Caco-2 (cell line): Measurements from ENCODE around the gene DOCK4. TPM values are rescaled to one million over a fixed set of nuclear protein-coding genes. Genes with fewer than 3 reads are reported as not detected.
A peak's percentile ranks its signal among the peaks of the same experiment; 100 is the strongest.

Experiments used
- BruUV-seq: library from RNA; stranded (reverse); fragments of 400-500 nt; replicated peaks from 2 replicates; lab custom pipeline; 2021; lab: Mats Ljungman, UMichigan
- CTCF ChIA-PET: fragments of 300-600 bp; sonication (Branson Sonifier 250); formaldehyde crosslinking; loops from one replicate; lab custom pipeline; 2022; ENCODE audit warnings: antibody characterized with exemption; lab: Charles Lee
- POLR2A ChIA-PET: fragments of 300-600 bp; sonication (Branson Sonifier 250); formaldehyde crosslinking; loops from one replicate; lab custom pipeline; 2022; ENCODE audit warnings: antibody characterized with exemption; lab: Charles Lee
- DNase-seq, 2 experiments: peaks; one replicate each; pipeline versions ENCODE4 v3.0.0 to v3.0.0-alpha.2; 2020 to 2022
- H3K27me3 ChIP-seq: replicated peaks from 2 replicates; pipeline ENCODE4 v1.6.0; 2011; ENCODE audit warnings: low read length; ENCODE audit not compliant: control insufficient read depth, insufficient read depth
- H3K36me3 ChIP-seq: 2 replicates; pipeline ENCODE4 v1.5.1; 2011; ENCODE audit warnings: low read length; ENCODE audit not compliant: control insufficient read depth, insufficient read depth
- H3K4me1 ChIP-seq: fragments of 250-450 bp; sonication (Bioruptor Pico); 2 replicates; pipeline ENCODE4 v1.5.1; 2020; ENCODE audit warnings: mild to moderate bottlenecking
- H3K4me3 ChIP-seq: 2 replicates; pipeline ENCODE4 v1.5.1; 2011; ENCODE audit warnings: low read depth, mild to moderate bottlenecking, control low read depth, low read length
- H3K9me3 ChIP-seq: fragments of 250-450 bp; sonication (Bioruptor Pico); 2 replicates; pipeline ENCODE4 v1.5.1; 2020; ENCODE audit warnings: mild to moderate bottlenecking, moderate library complexity
- H3K27ac Mint-ChIP-seq: one replicate; pipeline ENCODE4 v1.8.0; 2022; ENCODE audit warnings: mixed read lengths; ENCODE audit not compliant: unreplicated experiment
- H3K27me3 Mint-ChIP-seq: one replicate; pipeline ENCODE4 v1.8.0; 2022; ENCODE audit warnings: mixed read lengths; ENCODE audit not compliant: insufficient read depth, unreplicated experiment
- H3K36me3 Mint-ChIP-seq: one replicate; pipeline ENCODE4 v1.8.0; 2022; ENCODE audit warnings: mild to moderate bottlenecking, mixed read lengths; ENCODE audit not compliant: insufficient read depth, unreplicated experiment
- H3K4me1 Mint-ChIP-seq: one replicate; pipeline ENCODE4 v1.8.0; 2022; ENCODE audit warnings: low read depth, mixed read lengths; ENCODE audit not compliant: unreplicated experiment
- H3K4me3 Mint-ChIP-seq: one replicate; pipeline ENCODE4 v1.8.0; 2022; ENCODE audit warnings: mild to moderate bottlenecking, moderate library complexity, mixed read lengths; ENCODE audit not compliant: unreplicated experiment
- H3K9me3 Mint-ChIP-seq: one replicate; pipeline ENCODE4 v1.8.0; 2022; ENCODE audit warnings: mixed read lengths; ENCODE audit not compliant: unreplicated experiment
- intact Hi-C: fragments of 100-400 bp; cut with micrococcal nuclease; formaldehyde crosslinking; loops from one replicate; pipeline ENCODE4 v1.10.0; 2022; ENCODE audit not compliant: unreplicated experiment
- total RNA-seq: library from RNA; stranded (reverse); gene quantifications from 2 replicates; pipeline ENCODE4 v1.2.3, GENCODE V29; 2022
- TF ChIP-seq, protein P1 (sequence below), 2 experiments: fragments of 200-600 bp in 1 of 2; IDR thresholded peaks; 1 replicate in 1 of 2; 2 replicates in 1 of 2; pipeline versions ENCODE4 v1.5.1 to v1.8.0; 2011 to 2022; ENCODE audit warnings: antibody characterized with exemption in 1 of 2, control low read depth in 1 of 2, inconsistent platforms in 1 of 2, low read depth in 1 of 2, low read length in 1 of 2, mild to moderate bottlenecking in 1 of 2, moderate library complexity in 1 of 2; ENCODE audit not compliant: insufficient read depth in 1 of 2, severe bottlenecking in 1 of 2, unreplicated experiment in 1 of 2

The DOCK4 gene
- total RNA-seq, 1 experiment from 2014 or later = 2.0 TPM

DNA sequence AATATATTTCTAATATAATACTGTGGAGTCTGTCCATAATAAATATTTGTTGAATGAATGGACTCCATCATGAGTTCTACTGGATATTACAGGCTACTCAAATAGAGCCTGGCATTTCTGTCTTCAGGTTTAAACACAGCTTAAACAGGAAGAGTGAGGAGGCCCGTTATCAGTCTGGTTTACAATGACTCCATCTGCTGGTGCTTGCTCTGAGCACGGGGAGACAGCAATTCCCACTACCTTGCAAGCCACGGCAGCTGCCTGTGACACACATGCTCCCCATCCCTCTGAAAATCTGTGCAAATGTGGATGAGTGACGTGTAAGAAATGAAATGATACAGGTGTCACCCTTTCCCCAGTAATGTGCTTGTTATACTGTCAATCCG lies 350.4 kb downstream of the DOCK4 start:
- no peaks in the 10 kb centered on the region for H3K27me3 Mint-ChIP-seq
- H3K4me3 ChIP-seq = no peak overlapping the region
- no peak overlapping the region for H3K27ac Mint-ChIP-seq
- H3K9me3 Mint-ChIP-seq = peaks cover 3% of the 10 kb centered on the region
- H3K27me3 ChIP-seq = no peaks in the 10 kb centered on the region
- H3K4me1 Mint-ChIP-seq = peaks cover 9% of the 10 kb centered on the region
- peak in 1 of 2 experiments; percentile 16 for DNase-seq
- TF ChIP-seq, protein P1, sequence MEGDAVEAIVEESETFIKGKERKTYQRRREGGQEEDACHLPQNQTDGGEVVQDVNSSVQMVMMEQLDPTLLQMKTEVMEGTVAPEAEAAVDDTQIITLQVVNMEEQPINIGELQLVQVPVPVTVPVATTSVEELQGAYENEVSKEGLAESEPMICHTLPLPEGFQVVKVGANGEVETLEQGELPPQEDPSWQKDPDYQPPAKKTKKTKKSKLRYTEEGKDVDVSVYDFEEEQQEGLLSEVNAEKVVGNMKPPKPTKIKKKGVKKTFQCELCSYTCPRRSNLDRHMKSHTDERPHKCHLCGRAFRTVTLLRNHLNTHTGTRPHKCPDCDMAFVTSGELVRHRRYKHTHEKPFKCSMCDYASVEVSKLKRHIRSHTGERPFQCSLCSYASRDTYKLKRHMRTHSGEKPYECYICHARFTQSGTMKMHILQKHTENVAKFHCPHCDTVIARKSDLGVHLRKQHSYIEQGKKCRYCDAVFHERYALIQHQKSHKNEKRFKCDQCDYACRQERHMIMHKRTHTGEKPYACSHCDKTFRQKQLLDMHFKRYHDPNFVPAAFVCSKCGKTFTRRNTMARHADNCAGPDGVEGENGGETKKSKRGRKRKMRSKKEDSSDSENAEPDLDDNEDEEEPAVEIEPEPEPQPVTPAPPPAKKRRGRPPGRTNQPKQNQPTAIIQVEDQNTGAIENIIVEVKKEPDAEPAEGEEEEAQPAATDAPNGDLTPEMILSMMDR (IDR thresholded peaks at IDR 0.05; ENCODE audit: insufficient read depth in 1 of 2, low read depth in 1 of 2, low read length in 1 of 2, severe bottlenecking in 1 of 2, unreplicated experiment in 1 of 2) = peak in 1 of 2 experiments; percentile 26
- intact Hi-C loops = loop anchor here (1.0 to 10.0 kb wide), 4 partner anchors 93 to 639 kb away; no protein-coding TSS in a partner anchor
- peaks cover 10% of the 10 kb centered on the region for H3K4me1 ChIP-seq
- ChIA-PET POLR2A (no interaction called here), CTCF (interaction anchor here (0.9 to 2.2 kb wide), 13 partner anchors 12 to 640 kb away, joined by 3 to 43 read pairs (median 5); no protein-coding TSS in a partner anchor)
- no peak overlapping the region for H3K4me3 Mint-ChIP-seq
- H3K36me3 Mint-ChIP-seq = no peaks in the 10 kb centered on the region
- no TSS peak for BruUV-seq
- no peaks in the 10 kb centered on the region for H3K9me3 ChIP-seq
- H3K36me3 ChIP-seq = no peaks in the 10 kb centered on the region

DNA sequence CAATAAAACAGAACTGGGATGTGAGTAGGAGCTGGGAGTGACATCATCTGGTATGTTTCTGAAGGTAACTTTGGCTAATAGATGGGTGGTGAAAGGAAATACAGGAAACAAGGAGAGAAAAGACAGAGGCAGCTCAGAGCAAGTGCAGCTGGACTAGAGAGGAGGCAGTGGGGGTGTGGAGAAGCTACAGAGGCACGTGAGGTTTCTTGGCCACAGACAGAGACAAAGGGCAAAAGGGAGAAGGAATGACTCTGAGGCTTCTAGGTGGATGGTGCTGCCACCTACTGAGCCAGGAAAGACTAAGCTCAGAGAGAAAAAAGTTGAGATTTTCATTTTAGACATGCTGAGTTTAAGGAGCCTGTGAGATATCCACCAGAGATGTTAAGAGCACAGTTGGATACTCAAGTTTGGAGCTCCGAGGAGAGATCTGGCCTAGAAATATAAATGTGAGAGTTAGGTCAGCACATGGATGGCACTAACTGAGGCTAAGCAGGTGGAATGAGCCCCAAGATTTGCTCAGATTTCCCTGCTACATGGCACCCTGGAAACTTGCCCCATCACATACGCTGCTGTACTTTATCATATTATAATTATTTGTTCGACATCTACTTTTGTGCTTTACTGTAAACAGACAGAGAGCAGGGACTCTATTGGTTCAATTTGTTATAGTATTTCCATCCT lies 350.9 kb downstream of the DOCK4 start:
- Histone ChIP-seq H3K4me1 (peaks cover 10% of the 10 kb centered on the region), H3K4me3 (no peak overlapping the region), H3K9me3 (no peaks in the 10 kb centered on the region), H3K27me3 (no peaks in the 10 kb centered on the region), H3K36me3 (no peaks in the 10 kb centered on the region)
- Mint-ChIP-seq H3K9me3 (peaks cover 8% of the 10 kb centered on the region), H3K27me3 (no peaks in the 10 kb centered on the region), H3K4me3 (no peak overlapping the region), H3K27ac (no peak overlapping the region), H3K36me3 (no peaks in the 10 kb centered on the region), H3K4me1 (peaks cover 9% of the 10 kb centered on the region)
- ChIA-PET POLR2A (no interaction called here), CTCF (interaction anchor here (0.6 to 2.2 kb wide), 14 partner anchors 13 to 641 kb away, joined by 3 to 43 read pairs (median 5); no protein-coding TSS in a partner anchor)
- intact Hi-C loops = loop anchor here (1.0 to 10.0 kb wide), 4 partner anchors 92 to 640 kb away; no protein-coding TSS in a partner anchor
- DNase-seq = peak; percentile 59 to 61
- TF ChIP-seq, protein P1 (IDR thresholded peaks at IDR 0.05; ENCODE audit: insufficient read depth in 1 of 2, low read depth in 1 of 2, low read length in 1 of 2, severe bottlenecking in 1 of 2, unreplicated experiment in 1 of 2) = peak; percentile 46 to 75
- no TSS peak for BruUV-seq

DNA sequence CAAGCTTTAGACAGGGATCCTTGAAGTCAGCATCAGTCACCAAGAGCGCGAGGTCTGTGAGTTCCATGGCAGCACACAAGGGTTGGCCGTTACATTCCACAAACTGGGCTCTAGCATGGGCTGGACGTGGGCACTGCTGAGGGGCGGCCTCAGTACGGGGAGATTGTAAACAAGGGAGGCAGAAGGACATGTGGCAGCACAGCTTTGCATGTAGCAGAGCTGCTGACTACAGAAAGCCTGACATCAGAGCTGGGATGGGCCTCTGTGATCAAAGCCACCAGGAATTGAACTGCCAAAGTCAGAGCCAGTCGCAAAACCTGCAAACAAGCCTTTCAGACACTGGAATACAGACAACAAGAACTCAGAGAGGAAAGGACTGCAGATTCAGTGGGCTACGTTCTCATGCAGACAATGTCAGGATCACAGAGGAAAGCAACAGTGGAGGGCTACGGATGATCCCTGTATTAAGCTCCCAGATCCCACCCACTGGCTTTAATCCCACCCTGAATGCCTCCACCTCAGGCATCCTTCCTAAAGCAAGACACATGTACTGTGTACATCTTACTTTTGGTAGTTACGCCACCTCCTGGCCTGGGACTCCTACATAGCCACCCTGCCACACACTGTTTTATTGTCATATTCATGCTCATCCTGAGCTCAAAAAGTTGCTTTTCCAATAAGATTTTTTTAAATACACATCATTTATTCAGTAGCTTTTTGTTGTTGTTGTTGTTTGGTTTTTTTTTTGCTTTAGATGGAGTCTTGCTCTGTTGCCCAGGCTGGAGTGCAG lies 352.8 kb downstream of the DOCK4 start:
- Mint-ChIP-seq H3K4me3 (no peak overlapping the region), H3K9me3 (peaks cover 14% of the 10 kb centered on the region), H3K36me3 (no peaks in the 10 kb centered on the region), H3K4me1 (peaks cover 9% of the 10 kb centered on the region), H3K27me3 (no peaks in the 10 kb centered on the region), H3K27ac (no peak overlapping the region)
- DNase-seq = peak in 1 of 2 experiments; percentile 5
- Histone ChIP-seq H3K4me3 (no peak overlapping the region), H3K9me3 (no peaks in the 10 kb centered on the region), H3K27me3 (no peaks in the 10 kb centered on the region), H3K4me1 (peaks cover 10% of the 10 kb centered on the region), H3K36me3 (no peaks in the 10 kb centered on the region)
- intact Hi-C loops = loop anchor here (10.0 kb wide), 1 partner anchor 641 kb away; no protein-coding TSS in a partner anchor
- ChIA-PET CTCF (interaction anchor here (0.7 to 2.1 kb wide), 2 partner anchors 90 to 100 kb away, joined by 5 to 12 read pairs; no protein-coding TSS in a partner anchor), POLR2A (no interaction called here)
- BruUV-seq = no TSS peak
- TF ChIP-seq, protein P1 (IDR thresholded peaks at IDR 0.05; ENCODE audit: insufficient read depth in 1 of 2, low read depth in 1 of 2, low read length in 1 of 2, severe bottlenecking in 1 of 2, unreplicated experiment in 1 of 2) = no peak
